ENCODE measurements around the gene PSMC1. TPM values are rescaled to one million over a fixed set of nuclear protein-coding genes. Genes with fewer than 3 reads are reported as not detected.
"Not testable (repeated sequence)": the region's sequence is repeated elsewhere in the genome, so short reads cannot be mapped to it uniquely, and the experiment has no call there.

Gene PSMC1
- 170 and 185 TPM in 2 replicates for total RNA-seq

- Mint-ChIP-seq H3K27ac (peak within 1 kb of the TSS; percentile 96), H3K36me3 (ENCODE audit: low read depth) (peaks cover 41% of the 10 kb centered on the region), H3K4me3 (peak within 1 kb of the TSS; percentile 93), H3K27me3 (peaks cover 4% of the 10 kb centered on the region), H3K4me1 (peaks cover 27% of the 10 kb centered on the region), H3K9me3 (peaks cover 8% of the 10 kb centered on the region)
- intact Hi-C loops (cut with micrococcal nuclease): loop anchor here (1.0 to 10.0 kb wide), 4 partner anchors 75 to 1432 kb away; partner anchors contain the start of genes EFCAB11, NRDE2, TDP1 and TTC8
- peak; percentile 96 for DNase-seq
These were observed at the start of gene PSMC1 for GRCh38 chr14:90256354-90257131. TSS of gene PSMC1 (plus strand) at chr14:90256553. CDS start at chr14:90256598, 45 bp downstream.

- no peak for DNase-seq
- intact Hi-C loops (cut with micrococcal nuclease): no loop called here
- Mint-ChIP-seq H3K4me1 (no peaks in the 10 kb centered on the region), H3K27ac (no peak overlapping the region), H3K36me3 (ENCODE audit: low read depth) (no peaks in the 10 kb centered on the region), H3K9me3 (peaks cover 6% of the 10 kb centered on the region), H3K4me3 (no peak overlapping the region), H3K27me3 (no peaks in the 10 kb centered on the region)
These were observed 43.1 kb upstream of the PSMC1 start for GRCh38 chr14:90213099-90213748.

GRCh38 chr14:90228478-90228877 is 27.9 kb upstream of the PSMC1 start:
- H3K9me3 Mint-ChIP-seq: no peaks in the 10 kb centered on the region
- no peaks in the 10 kb centered on the region for H3K36me3 Mint-ChIP-seq (ENCODE audit: low read depth)
- H3K4me3 Mint-ChIP-seq: no peak overlapping the region
- no peak overlapping the region for H3K27ac Mint-ChIP-seq
- intact Hi-C loops (cut with micrococcal nuclease): no loop called here
- no peak for DNase-seq
- no peaks in the 10 kb centered on the region for H3K4me1 Mint-ChIP-seq
- peaks cover 14% of the 10 kb centered on the region for H3K27me3 Mint-ChIP-seq

- intact Hi-C loops (cut with micrococcal nuclease); H3K4me1 Mint-ChIP-seq; DNase-seq; H3K36me3 Mint-ChIP-seq (ENCODE audit: low read depth); H3K27ac Mint-ChIP-seq; H3K9me3 Mint-ChIP-seq; H3K4me3 Mint-ChIP-seq: not testable (repeated sequence)
- peaks cover 12% of the 10 kb centered on the region for H3K27me3 Mint-ChIP-seq
These were observed 26.4 kb upstream of the PSMC1 start for GRCh38 chr14:90229942-90230341.

GRCh38 chr14:90235179-90235976 is 21.0 kb upstream of the PSMC1 start:
- H3K27me3 Mint-ChIP-seq: peaks cover 11% of the 10 kb centered on the region
- H3K36me3 Mint-ChIP-seq (ENCODE audit: low read depth): no peaks in the 10 kb centered on the region
- intact Hi-C loops (cut with micrococcal nuclease): loop anchor here (1.0 to 2.0 kb wide), 3 partner anchors 173 to 296 kb away; no protein-coding TSS in a partner anchor
- H3K4me1 Mint-ChIP-seq: peaks cover 3% of the 10 kb centered on the region
- H3K27ac Mint-ChIP-seq: no peak overlapping the region
- H3K4me3 Mint-ChIP-seq: no peak overlapping the region
- DNase-seq: peak; percentile 91
- peaks cover 6% of the 10 kb centered on the region for H3K9me3 Mint-ChIP-seq

DNA sequence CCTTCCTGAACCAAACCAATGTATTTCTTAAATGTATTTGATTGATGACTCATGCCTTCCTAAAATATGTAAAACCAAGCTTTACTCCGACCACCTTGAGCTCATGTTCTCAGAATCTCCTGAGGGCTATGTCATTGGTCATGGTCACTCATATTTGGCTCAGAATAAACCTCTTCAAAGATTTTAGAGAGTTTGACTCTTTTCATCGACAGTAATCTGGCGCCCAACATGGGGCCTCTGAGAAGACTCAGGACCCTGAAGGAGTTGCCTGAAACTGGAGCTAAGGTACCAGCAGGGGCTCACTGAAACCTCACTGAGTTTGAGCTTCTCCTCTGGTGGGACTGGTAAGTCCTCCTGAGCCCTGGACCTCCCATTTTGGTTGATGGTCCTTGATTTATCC is 17.2 kb upstream of the PSMC1 start:
- DNase-seq: no peak
- Mint-ChIP-seq H3K36me3 (ENCODE audit: low read depth) (no peaks in the 10 kb centered on the region), H3K27ac (no peak overlapping the region), H3K4me3 (no peak overlapping the region), H3K4me1 (peaks cover 3% of the 10 kb centered on the region), H3K9me3 (peaks cover 13% of the 10 kb centered on the region), H3K27me3 (peaks cover 1% of the 10 kb centered on the region)
- intact Hi-C loops (cut with micrococcal nuclease): no loop called here

GRCh38 chr14:90242444-90242843 is 13.9 kb upstream of the PSMC1 start:
- peaks cover 3% of the 10 kb centered on the region for H3K27me3 Mint-ChIP-seq
- no peak overlapping the region for H3K27ac Mint-ChIP-seq
- no peaks in the 10 kb centered on the region for H3K36me3 Mint-ChIP-seq (ENCODE audit: low read depth)
- intact Hi-C loops (cut with micrococcal nuclease): no loop called here
- H3K4me3 Mint-ChIP-seq: no peak overlapping the region
- no peaks in the 10 kb centered on the region for H3K4me1 Mint-ChIP-seq
- DNase-seq: no peak
- H3K9me3 Mint-ChIP-seq: peaks cover 16% of the 10 kb centered on the region

- peaks cover 8% of the 10 kb centered on the region for H3K27me3 Mint-ChIP-seq
- H3K4me1 Mint-ChIP-seq: no peaks in the 10 kb centered on the region
- intact Hi-C loops (cut with micrococcal nuclease): no loop called here
- no peak overlapping the region for H3K27ac Mint-ChIP-seq
- H3K36me3 Mint-ChIP-seq (ENCODE audit: low read depth): no peaks in the 10 kb centered on the region
- H3K9me3 Mint-ChIP-seq: peaks cover 5% of the 10 kb centered on the region
- no peak overlapping the region for H3K4me3 Mint-ChIP-seq
- no peak for DNase-seq
These were observed 9.4 kb upstream of the PSMC1 start for GRCh38 chr14:90246936-90247335.

DNA sequence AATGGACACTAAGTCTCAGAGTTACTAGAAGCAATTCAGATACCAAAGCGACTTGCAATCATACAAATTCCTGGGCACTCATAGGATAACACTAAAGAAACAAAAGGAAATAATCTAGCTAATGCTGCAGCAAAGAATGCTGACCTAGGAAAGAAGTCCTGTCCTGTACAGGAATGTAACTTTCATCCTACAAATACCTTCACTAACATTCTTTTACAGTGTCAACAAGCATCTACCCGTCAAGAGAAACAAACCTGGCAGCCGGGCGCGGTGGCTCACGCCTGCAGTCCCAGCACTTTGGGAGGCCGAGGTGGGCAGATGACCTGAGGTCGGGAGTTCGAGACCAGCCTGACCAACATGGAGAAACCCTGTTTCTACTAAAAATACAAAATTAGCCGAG is 8.9 kb upstream of the PSMC1 start:
- intact Hi-C loops (cut with micrococcal nuclease); H3K4me3 Mint-ChIP-seq; H3K27ac Mint-ChIP-seq; H3K36me3 Mint-ChIP-seq (ENCODE audit: low read depth); H3K9me3 Mint-ChIP-seq; DNase-seq; H3K4me1 Mint-ChIP-seq; H3K27me3 Mint-ChIP-seq: not testable (repeated sequence)

DNA sequence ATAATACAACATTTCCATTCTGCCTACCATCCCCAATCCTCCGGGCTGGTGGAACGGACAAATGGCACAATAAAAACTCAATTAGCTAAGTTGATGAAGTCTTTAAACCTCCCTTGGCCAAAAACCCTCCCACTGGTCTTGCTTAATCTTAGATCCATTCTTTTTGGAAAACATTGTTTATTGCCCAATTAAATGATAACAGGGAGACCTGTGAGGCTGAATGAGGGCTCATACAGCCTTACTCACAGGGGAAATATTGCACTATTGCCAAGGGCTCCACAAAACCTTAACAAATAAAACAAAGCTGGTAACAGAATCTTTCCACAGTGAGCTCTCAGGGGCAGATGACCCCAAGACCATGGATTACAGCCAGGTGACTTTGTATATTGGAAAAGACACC is 7.8 kb upstream of the PSMC1 start:
- intact Hi-C loops (cut with micrococcal nuclease): no loop called here
- Mint-ChIP-seq H3K4me3 (no peak overlapping the region), H3K27me3 (peaks cover 10% of the 10 kb centered on the region), H3K36me3 (ENCODE audit: low read depth) (no peaks in the 10 kb centered on the region), H3K4me1 (no peaks in the 10 kb centered on the region), H3K27ac (no peak overlapping the region), H3K9me3 (peaks cover 5% of the 10 kb centered on the region)
- no peak for DNase-seq

DNA sequence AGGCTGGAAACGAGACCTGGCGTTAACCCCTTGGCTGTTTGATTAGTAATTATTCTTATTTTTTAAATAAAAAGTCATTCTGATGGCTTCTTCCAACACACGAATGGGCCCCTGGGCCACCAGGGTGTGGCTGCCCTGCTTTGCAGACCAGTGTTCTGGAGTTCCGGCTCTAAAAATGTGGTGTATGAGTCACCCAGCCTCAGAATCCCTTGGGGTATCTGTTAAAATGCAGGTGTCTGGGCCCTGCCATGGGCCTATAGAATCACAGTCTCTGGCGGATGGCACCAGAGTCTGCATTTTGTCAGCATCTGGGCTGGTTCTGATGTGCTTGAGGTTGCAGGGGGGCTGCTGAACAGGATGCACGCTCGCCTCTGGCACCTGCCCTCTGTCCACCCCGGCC is 2.5 kb upstream of the PSMC1 start:
- H3K4me3 Mint-ChIP-seq: no peak overlapping the region
- H3K27ac Mint-ChIP-seq: no peak overlapping the region
- peaks cover 23% of the 10 kb centered on the region for H3K4me1 Mint-ChIP-seq

DNA sequence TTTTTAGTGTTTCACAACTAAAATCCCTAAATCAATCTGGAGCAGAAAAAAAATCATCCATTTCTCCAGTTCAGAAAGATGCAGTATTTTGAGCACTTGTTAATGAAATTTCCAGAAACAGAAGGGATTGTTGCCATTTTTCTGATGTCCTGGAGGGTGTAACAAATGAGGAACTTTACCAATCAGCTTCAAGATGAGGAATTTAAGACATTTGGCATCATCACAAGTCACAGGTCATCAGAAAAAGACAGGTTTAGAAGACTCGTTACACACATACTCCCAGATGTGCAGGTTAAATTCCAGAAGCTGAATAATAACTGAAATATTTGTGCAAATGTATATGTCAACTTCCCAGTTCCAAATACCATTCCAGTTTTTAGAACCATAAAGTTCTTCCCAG is 482 bp upstream of the PSMC1 start:
- H3K27me3 Mint-ChIP-seq: peaks cover 4% of the 10 kb centered on the region
- H3K4me3 Mint-ChIP-seq: peak overlapping the region; percentile 57
- DNase-seq: no peak
- H3K36me3 Mint-ChIP-seq (ENCODE audit: low read depth): peaks cover 34% of the 10 kb centered on the region
- H3K4me1 Mint-ChIP-seq: peaks cover 27% of the 10 kb centered on the region
- H3K27ac Mint-ChIP-seq: no peak overlapping the region
- intact Hi-C loops (cut with micrococcal nuclease): loop anchor here (1.0 to 10.0 kb wide), 4 partner anchors 75 to 1431 kb away; partner anchors contain the start of genes EFCAB11, NRDE2, TDP1 and TTC8
- peaks cover 8% of the 10 kb centered on the region for H3K9me3 Mint-ChIP-seq

More for the DNA sequence above, 2.5 kb upstream of the PSMC1 start:
- DNase-seq: no peak
- H3K27me3 Mint-ChIP-seq: peaks cover 4% of the 10 kb centered on the region
- peaks cover 8% of the 10 kb centered on the region for H3K9me3 Mint-ChIP-seq
- H3K36me3 Mint-ChIP-seq (ENCODE audit: low read depth): peaks cover 21% of the 10 kb centered on the region
- intact Hi-C loops (cut with micrococcal nuclease): loop anchor here (10.0 kb wide), 1 partner anchor 1429 kb away; the partner anchor contains the start of gene TTC8

DNA sequence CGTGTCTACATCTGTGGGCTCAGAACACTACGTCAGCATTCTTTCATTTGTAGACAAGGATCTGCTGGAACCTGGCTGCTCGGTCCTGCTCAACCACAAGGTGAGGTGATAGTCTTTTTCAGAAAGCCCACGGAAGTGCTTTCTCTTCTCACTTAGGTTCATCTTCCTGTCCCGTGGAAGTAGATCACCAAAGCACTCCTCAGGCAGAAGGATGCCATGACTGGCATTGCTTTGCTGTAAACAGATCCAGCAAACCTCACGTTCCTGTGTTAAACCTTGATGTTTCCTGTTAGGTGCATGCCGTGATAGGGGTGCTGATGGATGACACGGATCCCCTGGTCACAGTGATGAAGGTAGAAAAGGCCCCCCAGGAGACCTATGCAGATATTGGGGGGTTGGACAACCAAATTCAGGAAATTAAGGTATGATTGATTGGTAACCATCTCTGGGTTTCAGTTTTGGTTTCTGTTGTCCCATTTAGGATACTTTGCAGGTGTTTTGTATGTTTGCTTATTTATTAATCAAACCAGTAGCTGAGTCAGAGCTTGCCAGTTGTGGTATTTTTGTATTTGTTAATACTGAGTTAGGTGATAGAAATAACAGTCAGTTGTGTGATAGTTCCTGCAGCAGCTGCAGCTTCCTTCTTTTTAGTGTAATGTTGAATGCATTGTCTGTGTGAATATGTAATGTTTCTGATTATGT is 7.5 kb downstream of the PSMC1 start:
- Mint-ChIP-seq H3K4me3 (no peak overlapping the region), H3K9me3 (no peaks in the 10 kb centered on the region), H3K27ac (peak overlapping the region; percentile 8), H3K27me3 (no peaks in the 10 kb centered on the region), H3K4me1 (peaks cover 5% of the 10 kb centered on the region), H3K36me3 (ENCODE audit: low read depth) (peaks cover 69% of the 10 kb centered on the region)
- no peak for DNase-seq
- intact Hi-C loops (cut with micrococcal nuclease): no loop called here
